MCF 10A (cell line): Measurements from ENCODE around the gene TRPC3. TPM values are rescaled to one million over a fixed set of nuclear protein-coding genes. Genes with fewer than 3 reads are reported as not detected.
A peak's percentile ranks its signal among the peaks of the same experiment; 100 is the strongest.

Source experiments
- BruUV-seq: library from RNA; stranded (reverse); fragments of 400-500 nt; replicated peaks from 2 replicates; lab custom pipeline; 2021; lab: Mats Ljungman, UMichigan
- CTCF ChIA-PET: fragments of 300-600 bp; sonication (Branson Sonifier 250); formaldehyde crosslinking; extraction: SDS; loops from one replicate; lab custom pipeline; 2021; ENCODE audit warnings: antibody characterized with exemption, inconsistent platforms; lab: Yijun Ruan, JAX
- POLR2A ChIA-PET: fragments of 300-600, 350-650 bp; sonication (Branson Sonifier 250); formaldehyde crosslinking; extraction: SDS; loops from one replicate; lab custom pipeline; 2020; ENCODE audit warnings: antibody characterized with exemption, inconsistent platforms; lab: Yijun Ruan, JAX
- DNase-seq: peaks from one replicate; pipeline ENCODE4 v3.0.0-alpha.2; 2018; ENCODE audit not compliant: unreplicated experiment
- H3K27ac Mint-ChIP-seq: one replicate; pipeline ENCODE4 v1.8.0; 2022; ENCODE audit warnings: mild to moderate bottlenecking, low read depth, mixed read lengths; ENCODE audit not compliant: unreplicated experiment
- H3K27me3 Mint-ChIP-seq: one replicate; pipeline ENCODE4 v1.8.0; 2022; ENCODE audit warnings: mixed read lengths; ENCODE audit not compliant: insufficient read depth, unreplicated experiment
- H3K36me3 Mint-ChIP-seq: one replicate; pipeline ENCODE4 v1.8.0; 2022; ENCODE audit warnings: mild to moderate bottlenecking, moderate library complexity, mixed read lengths; ENCODE audit not compliant: insufficient read depth, unreplicated experiment
- H3K4me1 Mint-ChIP-seq: one replicate; pipeline ENCODE4 v1.8.0; 2022; ENCODE audit warnings: mixed read lengths; ENCODE audit not compliant: insufficient read depth, unreplicated experiment
- H3K4me3 Mint-ChIP-seq: one replicate; pipeline ENCODE4 v1.8.0; 2022; ENCODE audit warnings: mild to moderate bottlenecking, moderate library complexity, mixed read lengths; ENCODE audit not compliant: unreplicated experiment
- H3K9me3 Mint-ChIP-seq: one replicate; pipeline ENCODE4 v1.8.0; 2022; ENCODE audit warnings: mixed read lengths; ENCODE audit not compliant: unreplicated experiment
- intact Hi-C: fragments of 100-400 bp; cut with micrococcal nuclease; formaldehyde crosslinking; loops from 2 replicates; pipeline ENCODE4 v1.14.1; 2022
- total RNA-seq: library from RNA; stranded (reverse); gene quantifications from 2 replicates; pipeline ENCODE4 v1.2.3, GENCODE V29; 2022
- TF ChIP-seq, protein P1 (sequence below): fragments of 200-600 bp; IDR thresholded peaks from one replicate; pipeline ENCODE4 v1.8.0; 2022; ENCODE audit warnings: antibody characterized with exemption, mild to moderate bottlenecking; ENCODE audit not compliant: unreplicated experiment

The TRPC3 gene
- total RNA-seq, 1 experiment from 2014 or later = not detected

DNA sequence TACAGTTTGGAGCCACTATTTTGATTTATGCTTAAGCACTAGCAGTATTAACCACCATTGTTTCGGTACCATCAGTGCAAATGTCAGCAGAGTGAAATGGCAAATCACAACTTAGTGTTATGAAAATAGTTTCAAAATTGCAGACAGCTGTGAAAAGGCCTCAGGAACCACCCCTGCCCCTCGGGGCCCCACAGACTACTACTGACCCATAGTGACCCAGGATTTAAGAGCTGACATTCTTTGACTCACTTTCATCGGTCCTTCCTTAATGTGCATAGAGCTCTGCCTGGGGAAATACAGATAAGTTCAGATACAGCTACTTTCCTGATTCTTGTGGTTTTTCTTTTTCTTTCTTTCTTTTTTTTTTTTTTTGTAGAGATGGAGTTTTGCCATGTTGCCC, 78.3 kb downstream of the TRPC3 start:
- Mint-ChIP-seq H3K27ac (no peak overlapping the region), H3K9me3 (no peaks in the 10 kb centered on the region), H3K27me3 (peaks cover 10% of the 10 kb centered on the region), H3K36me3 (peaks cover 6% of the 10 kb centered on the region), H3K4me1 (peaks cover 10% of the 10 kb centered on the region), H3K4me3 (no peak overlapping the region)
- ChIA-PET CTCF (interaction anchor here (0.8 kb wide), 1 partner anchor 1051 kb away, joined by 3 read pairs; no protein-coding TSS in a partner anchor), POLR2A (no interaction called here)
- TF ChIP-seq, protein P1, sequence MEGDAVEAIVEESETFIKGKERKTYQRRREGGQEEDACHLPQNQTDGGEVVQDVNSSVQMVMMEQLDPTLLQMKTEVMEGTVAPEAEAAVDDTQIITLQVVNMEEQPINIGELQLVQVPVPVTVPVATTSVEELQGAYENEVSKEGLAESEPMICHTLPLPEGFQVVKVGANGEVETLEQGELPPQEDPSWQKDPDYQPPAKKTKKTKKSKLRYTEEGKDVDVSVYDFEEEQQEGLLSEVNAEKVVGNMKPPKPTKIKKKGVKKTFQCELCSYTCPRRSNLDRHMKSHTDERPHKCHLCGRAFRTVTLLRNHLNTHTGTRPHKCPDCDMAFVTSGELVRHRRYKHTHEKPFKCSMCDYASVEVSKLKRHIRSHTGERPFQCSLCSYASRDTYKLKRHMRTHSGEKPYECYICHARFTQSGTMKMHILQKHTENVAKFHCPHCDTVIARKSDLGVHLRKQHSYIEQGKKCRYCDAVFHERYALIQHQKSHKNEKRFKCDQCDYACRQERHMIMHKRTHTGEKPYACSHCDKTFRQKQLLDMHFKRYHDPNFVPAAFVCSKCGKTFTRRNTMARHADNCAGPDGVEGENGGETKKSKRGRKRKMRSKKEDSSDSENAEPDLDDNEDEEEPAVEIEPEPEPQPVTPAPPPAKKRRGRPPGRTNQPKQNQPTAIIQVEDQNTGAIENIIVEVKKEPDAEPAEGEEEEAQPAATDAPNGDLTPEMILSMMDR = no peak
- no peak for DNase-seq
- BruUV-seq = no TSS peak
- intact Hi-C loops = no loop called here

DNA sequence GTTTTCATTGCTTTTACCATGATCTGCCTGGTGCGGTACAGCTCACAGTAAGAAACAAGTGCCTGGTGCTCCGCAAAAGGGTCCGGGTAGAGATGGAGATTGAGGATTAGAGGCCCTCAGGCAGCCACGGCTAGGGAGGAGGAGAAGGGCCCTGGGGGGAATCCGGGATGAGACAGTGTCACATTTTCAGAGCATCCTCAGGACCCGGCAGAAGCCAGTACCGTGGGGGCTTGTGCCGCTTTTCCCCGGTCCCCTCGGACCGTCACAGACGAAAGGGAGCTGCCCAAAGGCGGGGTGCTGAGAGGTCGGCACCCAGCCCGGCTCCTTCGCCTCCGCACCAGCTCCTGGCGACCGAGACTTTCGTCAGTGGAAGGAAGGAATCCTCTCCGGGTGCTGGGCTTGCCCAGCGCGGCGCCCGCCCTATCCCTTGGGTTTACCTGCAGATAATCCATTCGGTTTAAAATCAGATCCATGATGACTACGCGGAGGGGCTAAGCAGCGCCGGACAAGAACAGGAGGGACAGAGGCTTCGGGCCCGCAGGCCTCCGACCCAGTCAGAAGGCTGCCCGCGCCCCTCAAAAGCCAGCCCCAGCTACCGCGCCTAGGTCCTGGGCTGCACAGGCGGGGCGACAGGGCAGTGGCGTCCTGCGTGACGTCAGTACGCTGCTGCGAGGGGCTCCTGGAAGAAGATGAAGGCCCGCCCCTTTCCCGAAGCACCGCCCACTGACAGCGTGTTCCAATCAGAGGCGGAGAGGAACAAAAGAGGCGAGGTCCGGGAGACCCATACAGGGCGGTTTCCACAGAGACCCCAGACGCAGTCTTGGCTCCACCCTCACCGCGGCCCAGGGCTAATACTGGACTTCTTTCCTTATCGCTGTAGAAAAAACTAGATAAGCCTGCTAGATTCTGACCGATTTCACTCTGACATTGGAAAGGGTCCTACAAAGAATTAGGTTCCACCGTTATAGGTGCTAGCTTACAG, 81.7 kb downstream of the TRPC3 start, which contains the start of gene BBS7:
Gene BBS7 (minus strand): TSS at position 634 of the 982 bp plus-strand sequence. CDS start 161 bp downstream, at position 473.
- no peaks in the 10 kb centered on the region for H3K27me3 Mint-ChIP-seq
- CTCF ChIA-PET = interaction anchor here (1.1 to 1.8 kb wide), 3 partner anchors 30 to 707 kb away, joined by 3 to 9 read pairs (median 3); partner anchors contain the start of gene CCNA2
- DNase-seq = peak; percentile 95
- POLR2A ChIA-PET = interaction anchor here (0.6 to 2.4 kb wide), 8 partner anchors 13 to 854 kb away, joined by 3 to 19 read pairs (median 3); partner anchors contain the start of gene CCNA2
- H3K27ac Mint-ChIP-seq = peak within 1 kb of the TSS; percentile 77
- H3K4me1 Mint-ChIP-seq = peaks cover 12% of the 10 kb centered on the region
- TF ChIP-seq, protein P1 = no peak
- H3K9me3 Mint-ChIP-seq = no peaks in the 10 kb centered on the region
- peaks cover 29% of the 10 kb centered on the region for H3K36me3 Mint-ChIP-seq
- no TSS peak for BruUV-seq
- H3K4me3 Mint-ChIP-seq = peak within 1 kb of the TSS; percentile 89
- intact Hi-C loops = no loop called here

DNA sequence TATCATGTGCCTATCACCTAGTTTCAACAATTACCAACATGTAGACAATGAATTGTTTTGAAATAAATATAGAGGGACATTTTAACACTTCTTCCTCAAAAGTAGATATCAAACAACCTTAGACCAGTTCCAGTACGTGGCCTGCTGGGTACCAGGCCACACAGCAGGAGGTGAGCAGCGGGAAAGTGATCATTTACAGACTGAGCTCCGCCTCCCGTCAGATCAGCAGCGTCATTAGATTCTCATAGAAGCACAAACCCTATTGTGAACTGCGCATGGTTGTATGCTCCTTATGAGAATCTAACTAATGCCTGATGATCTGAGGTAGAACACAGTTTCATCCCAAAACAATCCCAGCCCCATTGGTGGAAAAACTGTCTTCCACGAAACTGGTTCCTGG, 88.1 kb downstream of the TRPC3 start:
- Mint-ChIP-seq H3K4me1 (peaks cover 5% of the 10 kb centered on the region), H3K27me3 (no peaks in the 10 kb centered on the region), H3K9me3 (no peaks in the 10 kb centered on the region), H3K36me3 (peaks cover 37% of the 10 kb centered on the region), H3K27ac (no peak overlapping the region), H3K4me3 (no peak overlapping the region)
- TF ChIP-seq, protein P1 = no peak
- no TSS peak for BruUV-seq
- DNase-seq = no peak
- ChIA-PET POLR2A (interaction anchor here (1.1 kb wide), 1 partner anchor 33 kb away, joined by 3 read pairs; no protein-coding TSS in a partner anchor), CTCF (no interaction called here)
- intact Hi-C loops = no loop called here

DNA sequence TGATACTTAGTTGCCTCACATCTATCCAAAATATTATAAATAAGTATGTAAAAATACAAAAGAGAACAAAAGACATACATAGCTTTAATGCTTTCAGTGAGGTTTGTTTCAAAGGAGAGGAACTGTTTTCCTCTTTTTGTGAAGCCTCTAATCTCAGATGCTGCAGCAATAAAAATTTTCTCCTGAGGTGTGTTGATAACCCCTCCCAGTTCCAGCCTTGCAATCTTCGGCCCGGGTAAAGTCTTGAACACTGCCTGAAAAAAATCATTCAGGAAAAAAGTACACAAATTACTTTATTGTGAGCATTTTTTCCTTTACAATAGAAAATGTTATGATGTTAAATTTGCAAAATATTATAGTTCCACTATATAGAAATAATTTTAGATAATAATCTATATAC, 90.4 kb downstream of the TRPC3 start:
- ChIA-PET CTCF (no interaction called here), POLR2A (no interaction called here)
- H3K27me3 Mint-ChIP-seq = no peaks in the 10 kb centered on the region
- peaks cover 41% of the 10 kb centered on the region for H3K36me3 Mint-ChIP-seq
- BruUV-seq = no TSS peak
- no peak for DNase-seq
- intact Hi-C loops = no loop called here
- TF ChIP-seq, protein P1 = no peak
- H3K4me3 Mint-ChIP-seq = no peak overlapping the region
- no peaks in the 10 kb centered on the region for H3K9me3 Mint-ChIP-seq
- no peaks in the 10 kb centered on the region for H3K4me1 Mint-ChIP-seq
- no peak overlapping the region for H3K27ac Mint-ChIP-seq
